ENCODE measurements around the gene TTC3. TPM values are rescaled to one million over a fixed set of nuclear protein-coding genes. Genes with fewer than 3 reads are reported as not detected.

Gene TTC3
- total and polyA plus RNA-seq, 10 of the 15 experiments (the other 5 are each of a cell fraction or from before 2014, with no cell fraction given) = 23.1 to 94.9 (median 72.7) TPM

- BruUV-seq (replicated peaks) = no TSS peak
- Histone ChIP-seq H4K20me1 (ENCODE audit: control insufficient read depth, insufficient read depth) (no peaks in the 10 kb centered on the region), H3K4me1 (ENCODE audit: control insufficient read depth, insufficient read depth, low read length) (peaks cover 6% of the 10 kb centered on the region), H3K4me3 (no peak overlapping the region), H3K9me3 (replicated peaks; ENCODE audit: control insufficient read depth, insufficient read depth, low read length) (no peaks in the 10 kb centered on the region; the same call in 2 of the 3 replicates), H3K79me2 (ENCODE audit: control insufficient read depth, insufficient read depth, low read length) (no peaks in the 10 kb centered on the region), H3K4me2 (ENCODE audit: control insufficient read depth, insufficient read depth) (no peak overlapping the region), H3K9ac (ENCODE audit: control insufficient read depth, insufficient read depth, low read length) (no peak overlapping the region), H3K27ac (ENCODE audit: control insufficient read depth, insufficient read depth) (no peak overlapping the region), H3K36me3 (ENCODE audit: control insufficient read depth in 2 of 2, insufficient read depth in 2 of 2, low read length in 1 of 2) (peaks cover 14 to 19% of the 10 kb centered on the region in 2 experiments), H2AFZ (ENCODE audit: control insufficient read depth, low read depth, low read length) (no peak overlapping the region), H3K27me3 (replicated peaks in 1 of 2; ENCODE audit: control insufficient read depth in 2 of 2, insufficient read depth in 2 of 2, low read length in 1 of 2) (no peaks in the 10 kb centered on the region)
- ChIA-PET POLR2A (interaction anchor here (1.3 kb wide), 1 partner anchor 19 kb away, joined by 3 read pairs; no protein-coding TSS in a partner anchor), CTCF (no interaction called here), SMC1A (ENCODE audit: uncharacterized antibody, unreplicated experiment) (interaction anchor here (0.7 to 1.5 kb wide), 2 partner anchors 32 to 34 kb away, joined by 4 read pairs; no protein-coding TSS in a partner anchor), RAD21 (ENCODE audit: unreplicated experiment) (no interaction called here)
- in situ Hi-C loops (cut with MboI) (no loop called here), intact Hi-C loops (cut with micrococcal nuclease; ENCODE audit: unreplicated experiment) (no loop called here)
- no peak for TF ChIP-seq CTCF (IDR thresholded peaks at IDR 0.05 in 2 of 3, conservative IDR thresholded peaks at IDR 0.05 in 1 of 3; ENCODE audit: control insufficient read depth in 2 of 3, extremely low read depth in 1 of 3, insufficient read depth in 1 of 3, low read depth in 3 of 3, low read length in 3 of 3)
- peak; percentile 37 for TF ChIP-seq RUNX3 (IDR thresholded peaks at IDR 0.05; ENCODE audit: low read length)
- no peak for ATAC-seq
- DNase-seq (ENCODE audit: low read depth, low spot score) = no peak
- FAIRE-seq = no peak
- WGBS (ENCODE audit: insufficient coverage, insufficient replicate concordance, low lambda C conversion rate, missing lambda C conversion rate) = 89% methylated on average over 21 of the region's 21 CpGs
Measured at GRCh38 chr21:37224861-37225839, 152.1 kb downstream of the TTC3 start.

Measured in GM12878 (cell line).